Measurements from ENCODE around the gene HEG1. TPM values are rescaled to one million over a fixed set of nuclear protein-coding genes. Genes with fewer than 3 reads are reported as not detected.

HEG1 gene
- total and polyA plus RNA-seq, 2 of the 13 experiments (the other 11 are each of a cell fraction or from before 2014, with no cell fraction given), result 10.7 to 18.2 TPM

DNA sequence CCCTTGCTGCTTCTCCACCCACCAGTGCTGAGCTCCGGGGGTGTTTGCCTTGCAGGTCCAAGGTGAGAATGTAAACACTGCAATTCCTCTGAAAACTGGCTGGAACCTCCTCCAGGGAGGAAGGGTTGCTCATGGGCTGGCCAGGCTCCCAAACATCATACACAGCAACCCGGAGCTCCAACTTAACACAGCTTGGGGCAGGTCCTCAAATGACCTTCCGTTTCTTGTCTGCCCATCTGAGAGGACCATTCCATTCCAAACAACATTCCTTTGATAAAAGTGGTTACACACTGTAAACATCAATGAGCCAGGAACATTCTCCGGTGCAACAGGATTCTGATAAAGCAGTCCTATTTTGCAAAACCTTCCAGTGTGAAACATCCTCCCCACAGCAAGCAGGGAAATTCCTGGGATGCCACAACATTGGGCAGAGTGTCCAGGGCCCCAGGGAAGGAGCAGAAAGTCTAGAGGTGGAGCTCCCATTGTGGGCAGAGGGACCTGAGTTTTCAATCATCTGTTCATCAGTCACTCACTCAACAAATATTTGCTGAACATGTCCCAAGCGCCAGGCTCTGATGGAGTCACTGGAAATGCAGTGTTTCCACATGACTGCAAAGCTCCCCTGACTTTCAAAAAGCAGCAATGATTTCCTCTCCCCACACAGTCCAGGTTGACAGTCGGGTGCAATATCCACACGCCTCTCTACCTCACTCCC, 7.3 kb upstream of the HEG1 start (continued):
- peak; percentile 77 for TF ChIP-seq RERE (CRISPR knock-in tag; IDR thresholded peaks at IDR 0.05; ENCODE audit: low read depth)
- peak; percentile 51; the same call in 1 of the 2 replicates for TF ChIP-seq ZNF703 (CRISPR knock-in tag; IDR thresholded peaks at IDR 0.05; ENCODE audit: borderline replicate concordance)
- TF ChIP-seq ZMYM3 (CRISPR knock-in tag; IDR thresholded peaks at IDR 0.05), result 0 out of 2 replicates have a peak, but pooled peaks have one; percentile 18
- no peak for TF ChIP-seq ATF3 (CRISPR knock-in tag; IDR thresholded peaks at IDR 0.05)
- 0 out of 2 replicates have a peak, but pooled peaks have one; percentile 62 for TF ChIP-seq CCDC6 (CRISPR knock-in tag; IDR thresholded peaks at IDR 0.05)
- peak; percentile 64; the same call in 1 of the 2 replicates for TF ChIP-seq MLX (CRISPR knock-in tag; IDR thresholded peaks at IDR 0.05)
- TF ChIP-seq ZFX (CRISPR knock-in tag; IDR thresholded peaks at IDR 0.05; ENCODE audit: low read depth), result peak; percentile 29; the same call in 1 of the 2 replicates
- peak; percentile 96 for TF ChIP-seq FOXP4 (CRISPR knock-in tag; IDR thresholded peaks at IDR 0.05)
- peak; percentile 91 for TF ChIP-seq TFAP4 (IDR thresholded peaks at IDR 0.05; ENCODE audit: borderline replicate concordance, low read depth)
- TF ChIP-seq, protein P1, sequence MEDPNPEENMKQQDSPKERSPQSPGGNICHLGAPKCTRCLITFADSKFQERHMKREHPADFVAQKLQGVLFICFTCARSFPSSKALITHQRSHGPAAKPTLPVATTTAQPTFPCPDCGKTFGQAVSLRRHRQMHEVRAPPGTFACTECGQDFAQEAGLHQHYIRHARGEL (CRISPR knock-in tag; IDR thresholded peaks at IDR 0.05), result no peak
- TF ChIP-seq, protein P2, sequence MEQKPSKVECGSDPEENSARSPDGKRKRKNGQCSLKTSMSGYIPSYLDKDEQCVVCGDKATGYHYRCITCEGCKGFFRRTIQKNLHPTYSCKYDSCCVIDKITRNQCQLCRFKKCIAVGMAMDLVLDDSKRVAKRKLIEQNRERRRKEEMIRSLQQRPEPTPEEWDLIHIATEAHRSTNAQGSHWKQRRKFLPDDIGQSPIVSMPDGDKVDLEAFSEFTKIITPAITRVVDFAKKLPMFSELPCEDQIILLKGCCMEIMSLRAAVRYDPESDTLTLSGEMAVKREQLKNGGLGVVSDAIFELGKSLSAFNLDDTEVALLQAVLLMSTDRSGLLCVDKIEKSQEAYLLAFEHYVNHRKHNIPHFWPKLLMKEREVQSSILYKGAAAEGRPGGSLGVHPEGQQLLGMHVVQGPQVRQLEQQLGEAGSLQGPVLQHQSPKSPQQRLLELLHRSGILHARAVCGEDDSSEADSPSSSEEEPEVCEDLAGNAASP (CRISPR knock-in tag; IDR thresholded peaks at IDR 0.05; ENCODE audit: borderline replicate concordance), result peak; percentile 99
- TF ChIP-seq SOX5 (CRISPR knock-in tag; IDR thresholded peaks at IDR 0.05; ENCODE audit: borderline replicate concordance), result peak; percentile 71; the same call in 1 of the 2 replicates
- no peak for TF ChIP-seq U2AF2 (IDR thresholded peaks at IDR 0.05; ENCODE audit: low read depth, low read length)
- peak in 1 of 2 experiments; percentile 73; a peak in 1 of 4 replicates for TF ChIP-seq KLF16 (CRISPR knock-in tag; IDR thresholded peaks at IDR 0.05)
- 0 out of 4 replicates have a peak, but pooled peaks of 1 of the 2 experiments have one; percentile 1 for TF ChIP-seq MAFK (conservative IDR thresholded peaks at IDR 0.05 in 1 of 2, IDR thresholded peaks at IDR 0.05 in 1 of 2; ENCODE audit: low read length in 2 of 2)
- no peak for TF ChIP-seq ZSCAN30 (CRISPR knock-in tag; IDR thresholded peaks at IDR 0.05)
- no peak; the same call in 1 of the 2 replicates for TF ChIP-seq ZNF780A (CRISPR knock-in tag; IDR thresholded peaks at IDR 0.05)

All from HepG2 (cell line).